CD8-positive, alpha-beta memory T cell (primary cell): ENCODE measurements around the gene ALDH1A1. TPM values are rescaled to one million over a fixed set of nuclear protein-coding genes. Genes with fewer than 3 reads are reported as not detected.

ENCODE experiments used
- CTCF ChIA-PET: fragments of 350-600 bp; sonication (Branson Sonifier 250); formaldehyde crosslinking; loops from one replicate; lab custom pipeline; 2021; ENCODE audit warnings: antibody characterized with exemption; lab: Charles Lee
- POLR2A ChIA-PET: fragments of 350-600 bp; sonication (Branson Sonifier 250); formaldehyde crosslinking; loops from one replicate; lab custom pipeline; 2021; ENCODE audit warnings: antibody characterized with exemption; lab: Charles Lee
- DNase-seq, 5 donors: peaks; one replicate each; pipeline versions ENCODE4 v3.0.0 to v3.0.0-alpha.2; 2020 to 2022; ENCODE audit warnings: mixed read lengths in 1 of 5
- H3K27ac ChIP-seq: one replicate; pipeline ENCODE4 v1.7.0; 2013; ENCODE audit warnings: low read depth, mild to moderate bottlenecking, low read length, moderate library complexity
- H3K27me3 ChIP-seq: 2 replicates; pipeline ENCODE4 v1.7.0; 2013; ENCODE audit warnings: low read length, mild to moderate bottlenecking; ENCODE audit not compliant: insufficient read depth, poor library complexity, severe bottlenecking
- H3K36me3 ChIP-seq: 2 replicates; pipeline ENCODE4 v1.7.0; 2013; ENCODE audit warnings: mild to moderate bottlenecking, low read length, moderate library complexity; ENCODE audit not compliant: insufficient read depth
- H3K4me1 ChIP-seq: 2 replicates; pipeline ENCODE4 v1.7.0; 2013; ENCODE audit warnings: mild to moderate bottlenecking, low read length, moderate library complexity; ENCODE audit not compliant: insufficient read depth
- H3K4me3 ChIP-seq: 2 replicates; pipeline ENCODE4 v1.7.0; 2013; ENCODE audit warnings: mild to moderate bottlenecking, low read length
- H3K9me3 ChIP-seq: 2 replicates; pipeline ENCODE4 v1.7.0; 2013; ENCODE audit warnings: mild to moderate bottlenecking, low read length
- H3K27ac Mint-ChIP-seq, 8 donors: one replicate each; pipeline ENCODE4 v1.8.0; 2020 to 2021; ENCODE audit warnings: mixed read lengths in 8 of 8, mild to moderate bottlenecking in 6 of 8, inconsistent platforms in 3 of 8, moderate library complexity in 3 of 8
- H3K27me3 Mint-ChIP-seq, 2 donors: one replicate each; pipeline ENCODE4 v1.8.0; 2020 to 2021; ENCODE audit warnings: mixed read lengths in 2 of 2, mild to moderate bottlenecking in 1 of 2, moderate library complexity in 1 of 2
- H3K36me3 Mint-ChIP-seq, 3 donors: one replicate each; pipeline ENCODE4 v1.8.0; 2020 to 2021; ENCODE audit warnings: mixed read lengths in 3 of 3, inconsistent platforms in 1 of 3, mild to moderate bottlenecking in 1 of 3
- H3K4me1 Mint-ChIP-seq, 3 donors: one replicate each; pipeline ENCODE4 v1.8.0; 2020 to 2021; ENCODE audit warnings: mixed read lengths in 3 of 3, inconsistent platforms in 1 of 3, mild to moderate bottlenecking in 1 of 3
- H3K4me3 Mint-ChIP-seq, 7 donors: one replicate each; pipeline ENCODE4 v1.8.0; 2020 to 2021; ENCODE audit warnings: mixed read lengths in 7 of 7, mild to moderate bottlenecking in 6 of 7, moderate library complexity in 4 of 7, inconsistent platforms in 2 of 7
- H3K9me3 Mint-ChIP-seq, 5 donors: one replicate each; pipeline ENCODE4 v1.8.0; 2020 to 2022; ENCODE audit warnings: mixed read lengths in 5 of 5, mild to moderate bottlenecking in 3 of 5, moderate library complexity in 2 of 5, inconsistent platforms in 1 of 5
- polyA plus RNA-seq: library from polyadenylated mRNA; unstranded; fragments of 300-500 nt; fragmentation: Illumina TruSeq; gene quantifications from one replicate; pipeline ENCODE4 v1.2.3, GENCODE V29; 2021
- total RNA-seq, 2 experiments: library from RNA; stranded (reverse); gene quantifications; one replicate each; pipeline ENCODE4 v1.2.3, GENCODE V29; 2021

The ALDH1A1 gene
- total RNA-seq (under 1 TPM; 0.26 to 0.62 TPM), polyA plus RNA-seq (not detected)

- Mint-ChIP-seq H3K27me3 (peaks cover 8 to 27% of the 10 kb centered on the region in 2 donors), H3K4me3 (peak within 1 kb of the TSS in 4 of 7 donors; percentile 2 to 83 (median 48)), H3K9me3 (peaks cover 0 to 3% (median 0%) of the 10 kb centered on the region in 5 donors), H3K27ac (no peak within 1 kb of the TSS), H3K36me3 (no peaks in the 10 kb centered on the region), H3K4me1 (peaks cover 5 to 24% (median 14%) of the 10 kb centered on the region in 3 donors)
- Histone ChIP-seq H3K27ac (no peak within 1 kb of the TSS), H3K36me3 (no peaks in the 10 kb centered on the region), H3K9me3 (no peaks in the 10 kb centered on the region), H3K27me3 (no peaks in the 10 kb centered on the region), H3K4me1 (no peaks in the 10 kb centered on the region), H3K4me3 (no peak within 1 kb of the TSS)
- POLR2A ChIA-PET: no interaction called here
- CTCF ChIA-PET: no interaction called here
- no peak for DNase-seq
These were observed at the start of gene ALDH1A1 for GRCh38 chr9:72952914-72953313. Gene ALDH1A1, minus strand, starts transcription at chr9:72953053. Its CDS starts 53 bp downstream, at chr9:72953000.

- CTCF ChIA-PET: no interaction called here
- Histone ChIP-seq H3K36me3 (no peaks in the 10 kb centered on the region), H3K27me3 (no peaks in the 10 kb centered on the region), H3K4me3 (no peak overlapping the region), H3K4me1 (no peaks in the 10 kb centered on the region), H3K9me3 (no peaks in the 10 kb centered on the region), H3K27ac (no peak overlapping the region)
- DNase-seq: no peak
- H3K4me3 Mint-ChIP-seq: no peak overlapping the region
- H3K36me3 Mint-ChIP-seq: no peaks in the 10 kb centered on the region
- H3K9me3 Mint-ChIP-seq: no peaks in the 10 kb centered on the region
- POLR2A ChIA-PET: no interaction called here
- H3K4me1 Mint-ChIP-seq: peaks cover 3 to 9% (median 3%) of the 10 kb centered on the region in 3 donors
- H3K27me3 Mint-ChIP-seq: peaks cover 2 to 19% of the 10 kb centered on the region in 2 donors
- H3K27ac Mint-ChIP-seq: no peak overlapping the region
These were observed 49.0 kb upstream of the ALDH1A1 start for GRCh38 chr9:73001860-73002259.

GRCh38 chr9:72998363-72998762, 45.5 kb upstream of the ALDH1A1 start:
- no peak for DNase-seq
- POLR2A ChIA-PET: no interaction called here
- Mint-ChIP-seq H3K4me3 (no peak overlapping the region), H3K27me3 (peaks cover 0 to 4% of the 10 kb centered on the region in 2 donors), H3K27ac (no peak overlapping the region), H3K36me3 (no peaks in the 10 kb centered on the region), H3K4me1 (peaks cover 3 to 20% (median 3%) of the 10 kb centered on the region in 3 donors), H3K9me3 (no peaks in the 10 kb centered on the region)
- CTCF ChIA-PET: no interaction called here
- Histone ChIP-seq H3K4me3 (no peak overlapping the region), H3K27ac (no peak overlapping the region), H3K27me3 (no peaks in the 10 kb centered on the region), H3K4me1 (no peaks in the 10 kb centered on the region), H3K9me3 (no peaks in the 10 kb centered on the region), H3K36me3 (no peaks in the 10 kb centered on the region)

- ChIA-PET CTCF (no interaction called here), POLR2A (no interaction called here)
- Mint-ChIP-seq H3K27me3 (peaks cover 0 to 4% of the 10 kb centered on the region in 2 donors), H3K9me3 (no peaks in the 10 kb centered on the region), H3K4me3 (peak overlapping the region in 3 of 7 donors; percentile 31 to 60 (median 57)), H3K4me1 (peaks cover 3 to 20% (median 3%) of the 10 kb centered on the region in 3 donors), H3K36me3 (no peaks in the 10 kb centered on the region), H3K27ac (peak overlapping the region in 1 of 8 donors; percentile 15)
- Histone ChIP-seq H3K27me3 (no peaks in the 10 kb centered on the region), H3K27ac (no peak overlapping the region), H3K9me3 (no peaks in the 10 kb centered on the region), H3K36me3 (no peaks in the 10 kb centered on the region), H3K4me1 (no peaks in the 10 kb centered on the region), H3K4me3 (no peak overlapping the region)
- no peak for DNase-seq
These were observed 44.6 kb upstream of the ALDH1A1 start for GRCh38 chr9:72997387-72997995.

GRCh38 chr9:72996684-72997314, 43.9 kb upstream of the ALDH1A1 start:
- Histone ChIP-seq H3K27me3 (no peaks in the 10 kb centered on the region), H3K4me1 (no peaks in the 10 kb centered on the region), H3K4me3 (no peak overlapping the region), H3K9me3 (no peaks in the 10 kb centered on the region), H3K27ac (no peak overlapping the region), H3K36me3 (no peaks in the 10 kb centered on the region)
- CTCF ChIA-PET: no interaction called here
- Mint-ChIP-seq H3K27ac (no peak overlapping the region), H3K4me3 (no peak overlapping the region), H3K4me1 (peaks cover 3 to 20% (median 3%) of the 10 kb centered on the region in 3 donors), H3K9me3 (no peaks in the 10 kb centered on the region), H3K36me3 (no peaks in the 10 kb centered on the region), H3K27me3 (peaks cover 0 to 4% of the 10 kb centered on the region in 2 donors)
- no peak for DNase-seq
- POLR2A ChIA-PET: no interaction called here

GRCh38 chr9:72996114-72996513, 43.3 kb upstream of the ALDH1A1 start:
- no peaks in the 10 kb centered on the region for H3K36me3 Mint-ChIP-seq
- H3K4me3 Mint-ChIP-seq: no peak overlapping the region
- Histone ChIP-seq H3K27me3 (no peaks in the 10 kb centered on the region), H3K9me3 (no peaks in the 10 kb centered on the region), H3K4me3 (no peak overlapping the region), H3K36me3 (no peaks in the 10 kb centered on the region), H3K4me1 (no peaks in the 10 kb centered on the region), H3K27ac (no peak overlapping the region)
- H3K4me1 Mint-ChIP-seq: peaks cover 3 to 20% (median 3%) of the 10 kb centered on the region in 3 donors
- ChIA-PET CTCF (no interaction called here), POLR2A (no interaction called here)
- no peak overlapping the region for H3K27ac Mint-ChIP-seq
- DNase-seq: no peak
- peaks cover 0 to 4% of the 10 kb centered on the region in 2 donors for H3K27me3 Mint-ChIP-seq
- no peaks in the 10 kb centered on the region for H3K9me3 Mint-ChIP-seq

GRCh38 chr9:72995131-72996024, 42.5 kb upstream of the ALDH1A1 start:
- ChIA-PET CTCF (no interaction called here), POLR2A (no interaction called here)
- H3K27ac ChIP-seq: no peak overlapping the region
- H3K36me3 ChIP-seq: no peaks in the 10 kb centered on the region
- no peaks in the 10 kb centered on the region for H3K9me3 Mint-ChIP-seq
- H3K36me3 Mint-ChIP-seq: no peaks in the 10 kb centered on the region
- no peaks in the 10 kb centered on the region for H3K4me1 ChIP-seq
- H3K27ac Mint-ChIP-seq: peak overlapping the region in 1 of 8 donors; percentile 58
- H3K9me3 ChIP-seq: no peaks in the 10 kb centered on the region
- no peaks in the 10 kb centered on the region for H3K27me3 ChIP-seq
- H3K4me3 ChIP-seq: no peak overlapping the region
- no peak overlapping the region for H3K4me3 Mint-ChIP-seq
- peaks cover 3 to 20% (median 3%) of the 10 kb centered on the region in 3 donors for H3K4me1 Mint-ChIP-seq
- no peak for DNase-seq
- peaks cover 0 to 4% of the 10 kb centered on the region in 2 donors for H3K27me3 Mint-ChIP-seq

GRCh38 chr9:72991772-72992171, 38.9 kb upstream of the ALDH1A1 start:
- no peaks in the 10 kb centered on the region for H3K9me3 ChIP-seq
- peaks cover 0 to 11% (median 0%) of the 10 kb centered on the region in 3 donors for H3K4me1 Mint-ChIP-seq
- H3K36me3 ChIP-seq: no peaks in the 10 kb centered on the region
- no peak for DNase-seq
- H3K4me3 Mint-ChIP-seq: no peak overlapping the region
- H3K36me3 Mint-ChIP-seq: no peaks in the 10 kb centered on the region
- CTCF ChIA-PET: no interaction called here
- H3K27ac ChIP-seq: no peak overlapping the region
- no peak overlapping the region for H3K27ac Mint-ChIP-seq
- POLR2A ChIA-PET: no interaction called here
- H3K27me3 ChIP-seq: no peaks in the 10 kb centered on the region
- peaks cover 0 to 3% of the 10 kb centered on the region in 2 donors for H3K27me3 Mint-ChIP-seq
- H3K4me3 ChIP-seq: no peak overlapping the region
- no peaks in the 10 kb centered on the region for H3K9me3 Mint-ChIP-seq
- H3K4me1 ChIP-seq: no peaks in the 10 kb centered on the region
